HepG2 (cell line): ENCODE results near the gene ZNF217. TPM values are rescaled to one million over a fixed set of nuclear protein-coding genes. Genes with fewer than 3 reads are reported as not detected.

Source experiments
- FIP1L1 ChIP-seq: fragments of 200-400 bp; formaldehyde crosslinking; IDR thresholded peaks from 2 replicates; pipeline ENCODE4 v1.6.1; 2018; ENCODE audit warnings: low read depth, mild to moderate bottlenecking, low read length, moderate library complexity, borderline replicate concordance; ENCODE audit not compliant: insufficient read depth
- HNRNPL ChIP-seq: fragments of 200-400 bp; formaldehyde crosslinking; IDR thresholded peaks from 2 replicates; pipeline ENCODE4 v1.6.1; 2017; ENCODE audit warnings: mild to moderate bottlenecking, low read depth, low read length
- ISX ChIP-seq: sonication (generic); formaldehyde crosslinking; conservative IDR thresholded peaks from 2 replicates; pipeline ENCODE4 v1.5.0; 2020; ENCODE audit warnings: missing genetic modification reagents
- KLF13 ChIP-seq: sonication (generic); formaldehyde crosslinking; IDR thresholded peaks from 2 replicates; pipeline ENCODE4 v1.4.0; 2020; ENCODE audit warnings: mild to moderate bottlenecking, missing genetic modification reagents
- MIER3 ChIP-seq: IDR thresholded peaks from 2 replicates; pipeline ENCODE4 v1.6.1; 2016; ENCODE audit warnings: missing compliant biosample characterization, borderline replicate concordance
- NFIB ChIP-seq: sonication (generic); formaldehyde crosslinking; IDR thresholded peaks from 2 replicates; pipeline ENCODE4 v1.9.0; 2021; ENCODE audit warnings: missing genetic modification reagents, mild to moderate bottlenecking, borderline replicate concordance
- SAP130 ChIP-seq: IDR thresholded peaks from 2 replicates; pipeline ENCODE4 v1.6.1; 2016; ENCODE audit warnings: low read depth
- TBP ChIP-seq: sonication (generic); formaldehyde crosslinking; IDR thresholded peaks from 2 replicates; pipeline ENCODE4 v1.5.0; 2020; ENCODE audit warnings: missing genetic modification reagents
- ZFP37 ChIP-seq: sonication (generic); formaldehyde crosslinking; IDR thresholded peaks from 2 replicates; pipeline ENCODE4 v1.4.0; 2020; ENCODE audit warnings: missing genetic modification reagents, borderline replicate concordance
- ZNF180 ChIP-seq: sonication (generic); formaldehyde crosslinking; IDR thresholded peaks from 2 replicates; pipeline ENCODE4 v1.4.0; 2020; ENCODE audit warnings: low read depth, missing genetic modification reagents, borderline replicate concordance
- ZNF468 ChIP-seq: sonication (generic); formaldehyde crosslinking; IDR thresholded peaks from 2 replicates; pipeline ENCODE4 v1.8.0; 2022; ENCODE audit warnings: mild to moderate bottlenecking, moderate library complexity, missing genetic modification reagents
- polyA plus RNA-seq, 8 experiments: library from polyadenylated mRNA; depleted of rRNA in 3 of 8; stranded (reverse) in 7 of 8; unstranded in 1 of 8; fragments of >200 nt; fragmentation: Illumina TruSeq in 4 of 8; extraction: Trizol in 4 of 8; gene quantifications; 2 replicates each; pipeline versions ENCODE4 v1.2.1 to v1.2.3, GENCODE V29; 2011 to 2016; ENCODE audit warnings: low read depth in 4 of 8, missing spikeins in 1 of 8, mixed read lengths in 1 of 8; ENCODE audit not compliant: insufficient read depth in 1 of 8
- total RNA-seq, 5 experiments: library from RNA; depleted of rRNA; stranded (reverse); fragments of >200 nt; fragmentation: Illumina TruSeq; extraction: Trizol; gene quantifications; 2 replicates each; pipeline ENCODE4 v1.2.3, GENCODE V29; 2016; ENCODE audit warnings: low read depth in 1 of 5
- TF ChIP-seq, protein P1 (sequence below): IDR thresholded peaks from 2 replicates; pipeline ENCODE4 v1.6.1; 2012; ENCODE audit warnings: low read length, improper control_type of control experiment
- TF ChIP-seq, protein P2 (sequence below): sonication (generic); formaldehyde crosslinking; IDR thresholded peaks from 2 replicates; pipeline ENCODE4 v1.8.1; 2023; ENCODE audit warnings: mild to moderate bottlenecking, inconsistent platforms, moderate library complexity, missing genetic modification reagents, borderline replicate concordance
- TF ChIP-seq, protein P3 (sequence below), 2 experiments: sonication (generic) in 1 of 2; formaldehyde crosslinking in 1 of 2; IDR thresholded peaks; 2 replicates each; pipeline versions ENCODE4 v1.4.0 to v1.6.1; 2018 to 2020; ENCODE audit warnings: missing genetic modification reagents in 2 of 2, borderline replicate concordance in 1 of 2, low read depth in 1 of 2, mild to moderate bottlenecking in 1 of 2, missing biosample characterization in 1 of 2
- TF ChIP-seq, protein P4 (sequence below), 2 experiments: sonication (generic) in 1 of 2; formaldehyde crosslinking in 1 of 2; IDR thresholded peaks; 2 replicates each; pipeline versions ENCODE4 v1.6.1 to v1.9.0; 2014 to 2022; ENCODE audit warnings: antibody characterized with exemption in 1 of 2, borderline replicate concordance in 1 of 2, inconsistent platforms in 1 of 2, low read depth in 1 of 2, missing genetic modification reagents in 1 of 2

Gene ZNF217
- total and polyA plus RNA-seq, 2 of the 13 experiments (the other 11 are each of a cell fraction or from before 2014, with no cell fraction given) = 22.3 to 29.8 TPM

DNA sequence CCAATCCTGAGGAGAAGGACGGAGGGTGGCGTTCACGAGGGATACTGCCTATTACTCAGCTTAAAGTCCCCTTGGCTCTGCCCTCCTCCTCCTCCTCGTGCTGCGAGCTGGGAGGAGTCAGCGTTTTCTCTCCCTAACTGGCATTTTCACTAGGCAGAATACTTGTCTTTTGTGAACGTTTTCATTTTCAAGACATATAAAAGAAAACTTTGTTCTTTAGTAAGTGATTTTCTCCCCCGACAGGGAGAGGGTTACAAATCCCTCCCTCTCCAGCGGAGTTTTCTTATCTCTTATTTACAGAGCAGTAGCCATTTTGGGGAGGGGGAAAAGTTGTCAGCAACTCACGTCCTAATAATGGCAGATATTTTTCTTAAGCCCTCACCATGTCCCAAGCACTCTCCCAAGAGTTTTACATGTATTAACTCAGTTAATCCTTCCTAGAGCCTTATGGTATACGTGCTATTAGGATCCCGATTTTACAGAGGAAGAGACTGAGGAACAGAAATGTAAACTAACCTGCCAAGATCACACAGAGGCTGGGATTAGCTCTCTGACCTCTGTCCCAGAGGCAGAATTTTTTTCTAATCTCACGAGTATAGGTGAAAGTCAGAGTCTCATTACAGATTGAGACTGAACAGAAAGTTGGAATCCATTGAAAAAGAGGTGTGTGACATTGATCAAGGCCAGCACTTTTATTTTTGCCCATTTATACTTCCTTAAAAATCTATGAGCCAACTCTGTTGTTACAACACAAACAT, 30.0 kb upstream of the ZNF217 start (continued):
- TF ChIP-seq FIP1L1 (no peak), TBP (CRISPR knock-in tag) (no peak), NFIB (no peak), ZFP37 (CRISPR knock-in tag) (no peak; the same call in 1 of the 2 replicates), MIER3 (CRISPR knock-in tag) (peak; percentile 51; the same call in 1 of the 2 replicates), ISX (CRISPR knock-in tag) (no peak), ZNF468 (CRISPR knock-in tag) (no peak), KLF13 (CRISPR knock-in tag) (no peak), SAP130 (peak; percentile 76), ZNF180 (no peak), HNRNPL (no peak)
- TF ChIP-seq, protein P1, sequence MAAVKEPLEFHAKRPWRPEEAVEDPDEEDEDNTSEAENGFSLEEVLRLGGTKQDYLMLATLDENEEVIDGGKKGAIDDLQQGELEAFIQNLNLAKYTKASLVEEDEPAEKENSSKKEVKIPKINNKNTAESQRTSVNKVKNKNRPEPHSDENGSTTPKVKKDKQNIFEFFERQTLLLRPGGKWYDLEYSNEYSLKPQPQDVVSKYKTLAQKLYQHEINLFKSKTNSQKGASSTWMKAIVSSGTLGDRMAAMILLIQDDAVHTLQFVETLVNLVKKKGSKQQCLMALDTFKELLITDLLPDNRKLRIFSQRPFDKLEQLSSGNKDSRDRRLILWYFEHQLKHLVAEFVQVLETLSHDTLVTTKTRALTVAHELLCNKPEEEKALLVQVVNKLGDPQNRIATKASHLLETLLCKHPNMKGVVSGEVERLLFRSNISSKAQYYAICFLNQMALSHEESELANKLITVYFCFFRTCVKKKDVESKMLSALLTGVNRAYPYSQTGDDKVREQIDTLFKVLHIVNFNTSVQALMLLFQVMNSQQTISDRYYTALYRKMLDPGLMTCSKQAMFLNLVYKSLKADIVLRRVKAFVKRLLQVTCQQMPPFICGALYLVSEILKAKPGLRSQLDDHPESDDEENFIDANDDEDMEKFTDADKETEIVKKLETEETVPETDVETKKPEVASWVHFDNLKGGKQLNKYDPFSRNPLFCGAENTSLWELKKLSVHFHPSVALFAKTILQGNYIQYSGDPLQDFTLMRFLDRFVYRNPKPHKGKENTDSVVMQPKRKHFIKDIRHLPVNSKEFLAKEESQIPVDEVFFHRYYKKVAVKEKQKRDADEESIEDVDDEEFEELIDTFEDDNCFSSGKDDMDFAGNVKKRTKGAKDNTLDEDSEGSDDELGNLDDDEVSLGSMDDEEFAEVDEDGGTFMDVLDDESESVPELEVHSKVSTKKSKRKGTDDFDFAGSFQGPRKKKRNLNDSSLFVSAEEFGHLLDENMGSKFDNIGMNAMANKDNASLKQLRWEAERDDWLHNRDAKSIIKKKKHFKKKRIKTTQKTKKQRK = no peak
- TF ChIP-seq, protein P2, sequence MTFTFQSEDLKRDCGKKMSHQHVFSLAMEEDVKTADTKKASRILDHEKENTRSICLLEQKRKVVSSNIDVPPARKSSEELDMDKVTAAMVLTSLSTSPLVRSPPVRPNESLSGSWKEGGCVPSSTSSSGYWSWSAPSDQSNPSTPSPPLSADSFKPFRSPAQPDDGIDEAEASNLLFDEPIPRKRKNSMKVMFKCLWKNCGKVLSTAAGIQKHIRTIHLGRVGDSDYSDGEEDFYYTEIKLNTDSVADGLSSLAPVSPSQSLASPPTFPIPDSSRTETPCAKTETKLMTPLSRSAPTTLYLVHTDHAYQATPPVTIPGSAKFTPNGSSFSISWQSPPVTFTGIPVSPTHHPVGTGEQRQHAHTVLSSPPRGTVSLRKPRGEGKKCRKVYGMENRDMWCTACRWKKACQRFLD (CRISPR knock-in tag) = no peak
- TF ChIP-seq, protein P3, sequence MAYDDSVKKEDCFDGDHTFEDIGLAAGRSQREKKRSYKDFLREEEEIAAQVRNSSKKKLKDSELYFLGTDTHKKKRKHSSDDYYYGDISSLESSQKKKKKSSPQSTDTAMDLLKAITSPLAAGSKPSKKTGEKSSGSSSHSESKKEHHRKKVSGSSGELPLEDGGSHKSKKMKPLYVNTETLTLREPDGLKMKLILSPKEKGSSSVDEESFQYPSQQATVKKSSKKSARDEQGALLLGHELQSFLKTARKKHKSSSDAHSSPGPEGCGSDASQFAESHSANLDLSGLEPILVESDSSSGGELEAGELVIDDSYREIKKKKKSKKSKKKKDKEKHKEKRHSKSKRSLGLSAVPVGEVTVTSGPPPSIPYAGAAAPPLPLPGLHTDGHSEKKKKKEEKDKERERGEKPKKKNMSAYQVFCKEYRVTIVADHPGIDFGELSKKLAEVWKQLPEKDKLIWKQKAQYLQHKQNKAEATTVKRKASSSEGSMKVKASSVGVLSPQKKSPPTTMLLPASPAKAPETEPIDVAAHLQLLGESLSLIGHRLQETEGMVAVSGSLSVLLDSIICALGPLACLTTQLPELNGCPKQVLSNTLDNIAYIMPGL (CRISPR knock-in tag; IDR thresholded peaks at IDR 0.05; ENCODE audit: borderline replicate concordance in 1 of 2, low read depth in 1 of 2) = peak; percentile 23 to 71; a peak in 3 of 4 replicates
- TF ChIP-seq, protein P4, sequence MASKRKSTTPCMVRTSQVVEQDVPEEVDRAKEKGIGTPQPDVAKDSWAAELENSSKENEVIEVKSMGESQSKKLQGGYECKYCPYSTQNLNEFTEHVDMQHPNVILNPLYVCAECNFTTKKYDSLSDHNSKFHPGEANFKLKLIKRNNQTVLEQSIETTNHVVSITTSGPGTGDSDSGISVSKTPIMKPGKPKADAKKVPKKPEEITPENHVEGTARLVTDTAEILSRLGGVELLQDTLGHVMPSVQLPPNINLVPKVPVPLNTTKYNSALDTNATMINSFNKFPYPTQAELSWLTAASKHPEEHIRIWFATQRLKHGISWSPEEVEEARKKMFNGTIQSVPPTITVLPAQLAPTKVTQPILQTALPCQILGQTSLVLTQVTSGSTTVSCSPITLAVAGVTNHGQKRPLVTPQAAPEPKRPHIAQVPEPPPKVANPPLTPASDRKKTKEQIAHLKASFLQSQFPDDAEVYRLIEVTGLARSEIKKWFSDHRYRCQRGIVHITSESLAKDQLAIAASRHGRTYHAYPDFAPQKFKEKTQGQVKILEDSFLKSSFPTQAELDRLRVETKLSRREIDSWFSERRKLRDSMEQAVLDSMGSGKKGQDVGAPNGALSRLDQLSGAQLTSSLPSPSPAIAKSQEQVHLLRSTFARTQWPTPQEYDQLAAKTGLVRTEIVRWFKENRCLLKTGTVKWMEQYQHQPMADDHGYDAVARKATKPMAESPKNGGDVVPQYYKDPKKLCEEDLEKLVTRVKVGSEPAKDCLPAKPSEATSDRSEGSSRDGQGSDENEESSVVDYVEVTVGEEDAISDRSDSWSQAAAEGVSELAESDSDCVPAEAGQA (IDR thresholded peaks at IDR 0.05; ENCODE audit: low read depth) = peak; percentile 60; the same call in 1 of the 2 replicates
- TF ChIP-seq, protein P4 (CRISPR knock-in tag; IDR thresholded peaks at IDR 0.05; ENCODE audit: borderline replicate concordance) = no peak
